CD14-positive monocyte (primary cell): ENCODE results near the gene FARP1. TPM values are rescaled to one million over a fixed set of nuclear protein-coding genes. Genes with fewer than 3 reads are reported as not detected.

Source experiments
- DNase-seq, 3 donors: peaks; one replicate each; pipeline ENCODE4 v3.0.0-alpha.2; 2011 to 2022
- H2AFZ ChIP-seq: 2 replicates; pipeline ENCODE4 v1.6.0; 2012; ENCODE audit warnings: mild to moderate bottlenecking, low read depth, low read length, inconsistent platforms; ENCODE audit not compliant: insufficient read depth, poor library complexity, severe bottlenecking
- H3K27ac ChIP-seq, 2 donors: 1 replicate in 1 of 2; 2 replicates in 1 of 2; pipeline ENCODE4 v1.5.1; 2012 to 2013; ENCODE audit warnings: low read length in 2 of 2, control low read depth in 1 of 2, inconsistent platforms in 1 of 2, low read depth in 1 of 2, mild to moderate bottlenecking in 1 of 2
- H3K27me3 ChIP-seq, 2 donors: one replicate each; pipeline versions ENCODE4 v1.6.0 to v1.6.1; 2011 to 2013; ENCODE audit warnings: low read length in 2 of 2; ENCODE audit not compliant: control insufficient read depth in 2 of 2, insufficient read depth in 2 of 2
- H3K36me3 ChIP-seq, 2 donors: replicated peaks in 1 of 2; 1 replicate in 1 of 2; 2 replicates in 1 of 2; pipeline versions ENCODE4 v1.5.1 to v1.6.1; 2012 to 2013; ENCODE audit warnings: low read length in 2 of 2, control low read depth in 1 of 2, inconsistent platforms in 1 of 2, mild to moderate bottlenecking in 1 of 2; ENCODE audit not compliant: insufficient read depth in 2 of 2, control insufficient read depth in 1 of 2
- H3K4me1 ChIP-seq, 2 donors: 1 replicate in 1 of 2; 2 replicates in 1 of 2; pipeline versions ENCODE4 v1.5.1 to v1.6.1; 2012 to 2013; ENCODE audit warnings: low read length in 2 of 2, control low read depth in 1 of 2, inconsistent platforms in 1 of 2, mild to moderate bottlenecking in 1 of 2, moderate library complexity in 1 of 2; ENCODE audit not compliant: insufficient read depth in 2 of 2, control insufficient read depth in 1 of 2
- H3K4me2 ChIP-seq: replicated peaks from 2 replicates; pipeline ENCODE3; 2012; ENCODE audit warnings: low read length, moderate library complexity, mild to moderate bottlenecking; ENCODE audit not compliant: poor library complexity, severe bottlenecking; ENCODE audit errors: extremely low read depth
- H3K4me3 ChIP-seq, 3 experiments: fragments of 200-600 bp in 1 of 3; sonication (generic) in 1 of 3; replicated peaks in 1 of 3; 1 replicate in 2 of 3; 2 replicates in 1 of 3; pipeline ENCODE4 v1.5.1; 2011 to 2013; ENCODE audit warnings: low read length in 3 of 3, mild to moderate bottlenecking in 3 of 3, control low read depth in 2 of 3, low read depth in 2 of 3, inconsistent platforms in 1 of 3, moderate library complexity in 1 of 3
- H3K79me2 ChIP-seq: 2 replicates; pipeline ENCODE4 v1.6.0; 2012; ENCODE audit warnings: mild to moderate bottlenecking, control low read depth, inconsistent platforms, low read length, moderate library complexity; ENCODE audit not compliant: insufficient read depth
- H3K9ac ChIP-seq: 2 replicates; pipeline ENCODE4 v1.6.0; 2017; ENCODE audit warnings: low read length, mild to moderate bottlenecking; ENCODE audit not compliant: insufficient read depth, poor library complexity, severe bottlenecking
- H3K9me3 ChIP-seq, 2 donors: replicated peaks in 1 of 2; 1 replicate in 1 of 2; 2 replicates in 1 of 2; pipeline versions ENCODE4 v1.5.1 to v1.6.1; 2012 to 2013; ENCODE audit warnings: low read length in 2 of 2, control low read depth in 1 of 2; ENCODE audit not compliant: control insufficient read depth in 1 of 2, insufficient read depth in 1 of 2
- H4K20me1 ChIP-seq: 2 replicates; pipeline ENCODE4 v1.6.0; 2012; ENCODE audit warnings: mild to moderate bottlenecking, low read length, control low read depth, moderate library complexity; ENCODE audit not compliant: insufficient read depth
- H3K27ac Mint-ChIP-seq, 7 donors: one replicate each; pipeline ENCODE4 v1.8.0; 2020; ENCODE audit warnings: mild to moderate bottlenecking in 7 of 7, mixed read lengths in 7 of 7, moderate library complexity in 6 of 7, inconsistent platforms in 2 of 7
- H3K27me3 Mint-ChIP-seq, 3 donors: one replicate each; pipeline ENCODE4 v1.8.0; 2021 to 2022; ENCODE audit warnings: low read depth in 3 of 3, mild to moderate bottlenecking in 3 of 3, mixed read lengths in 3 of 3, moderate library complexity in 3 of 3, inconsistent platforms in 1 of 3
- H3K36me3 Mint-ChIP-seq, 2 donors: one replicate each; pipeline ENCODE4 v1.8.0; 2020; ENCODE audit warnings: mixed read lengths in 2 of 2, inconsistent platforms in 1 of 2, mild to moderate bottlenecking in 1 of 2
- H3K4me1 Mint-ChIP-seq: one replicate; pipeline ENCODE4 v1.8.0; 2020; ENCODE audit warnings: mild to moderate bottlenecking, mixed read lengths
- H3K4me3 Mint-ChIP-seq, 2 donors: one replicate each; pipeline ENCODE4 v1.8.0; 2020; ENCODE audit warnings: mild to moderate bottlenecking in 2 of 2, mixed read lengths in 2 of 2, moderate library complexity in 1 of 2
- H3K9me3 Mint-ChIP-seq, 7 donors: one replicate each; pipeline ENCODE4 v1.8.0; 2020 to 2022; ENCODE audit warnings: mixed read lengths in 7 of 7, mild to moderate bottlenecking in 6 of 7, moderate library complexity in 6 of 7, inconsistent platforms in 2 of 7
- CTCF ChIP-seq: fragments of 200-600 bp; IDR thresholded peaks from one replicate; pipeline ENCODE4 v1.8.0; 2022; ENCODE audit warnings: antibody characterized with exemption, mild to moderate bottlenecking
- WGBS: methylation state at CpG from one replicate; pipeline ENCODE4 v1.1.5; 2013; ENCODE audit warnings: missing lambda C conversion rate; ENCODE audit not compliant: insufficient coverage; 5-methylcytosine and 5-hydroxymethylcytosine counted together
- intact Hi-C, 2 donors: fragments of 100-400 bp; cut with micrococcal nuclease; formaldehyde crosslinking; loops; one replicate each; pipeline versions ENCODE4 v1.15.0 to v1.15.1; 2023
- polyA plus RNA-seq, 3 donors: library from polyadenylated mRNA; depleted of rRNA in 1 of 3; unstranded in 2 of 3; stranded (reverse) in 1 of 3; fragments of 300-500 nt in 2 of 3; fragments of >200 nt in 1 of 3; fragmentation: Illumina TruSeq in 2 of 3; gene quantifications; 1 replicate in 2 of 3; 2 replicates in 1 of 3; pipeline ENCODE4 v1.2.3, GENCODE V29; 2012 to 2021

Gene FARP1
- polyA plus RNA-seq, 3 donors: 0.01 to 0.16 (median 0.12) TPM

- Histone ChIP-seq H3K9ac (no peak overlapping the region), H3K27ac (no peak overlapping the region), H3K79me2 (no peaks in the 10 kb centered on the region), H2AFZ (no peak overlapping the region), H3K36me3 (no peaks in the 10 kb centered on the region), H3K4me1 (no peaks in the 10 kb centered on the region), H3K9me3 (peaks cover 0 to 2% of the 10 kb centered on the region in 2 donors), H3K4me2 (no peak overlapping the region), H3K4me3 (no peak overlapping the region), H4K20me1 (no peaks in the 10 kb centered on the region), H3K27me3 (no peaks in the 10 kb centered on the region)
- Mint-ChIP-seq H3K27me3 (peaks cover 0 to 2% (median 1%) of the 10 kb centered on the region in 3 donors), H3K4me3 (no peak overlapping the region), H3K36me3 (no peaks in the 10 kb centered on the region), H3K4me1 (no peaks in the 10 kb centered on the region), H3K9me3 (peaks cover 7 to 20% (median 15%) of the 10 kb centered on the region in 7 donors), H3K27ac (no peak overlapping the region)
- 88% methylated on average over 1 of the region's 8 CpGs for WGBS
- intact Hi-C loops: no loop called here
- no peak for DNase-seq
- TF ChIP-seq CTCF: no peak
Measured at GRCh38 chr13:98213354-98213753, 70.5 kb downstream of the FARP1 start.

- Histone ChIP-seq H3K4me2 (no peak overlapping the region), H3K4me3 (no peak overlapping the region), H3K79me2 (no peaks in the 10 kb centered on the region), H3K9me3 (peaks cover 0 to 2% of the 10 kb centered on the region in 2 donors), H3K27me3 (no peaks in the 10 kb centered on the region), H3K27ac (no peak overlapping the region), H2AFZ (no peak overlapping the region), H3K9ac (no peak overlapping the region), H3K36me3 (no peaks in the 10 kb centered on the region), H3K4me1 (no peaks in the 10 kb centered on the region), H4K20me1 (no peaks in the 10 kb centered on the region)
- no peak for TF ChIP-seq CTCF
- 80% methylated on average over 3 of the region's 16 CpGs for WGBS
- Mint-ChIP-seq H3K4me3 (no peak overlapping the region), H3K27ac (peak overlapping the region in 1 of 7 donors; percentile 50), H3K4me1 (no peaks in the 10 kb centered on the region), H3K36me3 (no peaks in the 10 kb centered on the region), H3K27me3 (peaks cover 0 to 2% (median 1%) of the 10 kb centered on the region in 3 donors), H3K9me3 (peaks cover 5 to 16% (median 8%) of the 10 kb centered on the region in 7 donors)
- intact Hi-C loops: no loop called here
- no peak for DNase-seq
Measured at GRCh38 chr13:98214008-98214643, 71.2 kb downstream of the FARP1 start.
